T-cell (primary cell): ENCODE data around the gene CAPN11. TPM values are rescaled to one million over a fixed set of nuclear protein-coding genes. Genes with fewer than 3 reads are reported as not detected.

Source experiments
- ATAC-seq, 4 experiments: fragments of 200-7000 bp in 3 of 4; fragments of 150-1000 bp in 1 of 4; cut with Tn5 transposase; replicated peaks in 1 of 4; 1 replicate in 3 of 4; 2 replicates in 1 of 4; pipeline ENCODE4 v1.10.0; 2021; ENCODE audit warnings: moderate library complexity in 3 of 4, mild to moderate bottlenecking in 2 of 4, moderate number of reproducible peaks in 1 of 4
- CTCF ChIA-PET, 2 donors: fragments of 300-600 bp; sonication (Branson Sonifier 250); formaldehyde crosslinking; loops; one replicate each; lab custom pipeline; 2022; ENCODE audit warnings: antibody characterized with exemption in 2 of 2; lab: Charles Lee
- POLR2A ChIA-PET, 2 donors: fragments of 300-600 bp; sonication (Branson Sonifier 250); formaldehyde crosslinking; loops; one replicate each; lab custom pipeline; 2022; ENCODE audit warnings: antibody characterized with exemption in 2 of 2; lab: Charles Lee
- DNase-seq, 35 experiments: peaks; one replicate each; pipeline versions ENCODE4 v3.0.0 to v3.0.0-alpha.2; 2013 to 2023
- H3K27ac ChIP-seq: one replicate; pipeline ENCODE4 v1.5.1; 2013; ENCODE audit warnings: low read length
- H3K27me3 ChIP-seq, 2 experiments: replicated peaks in 1 of 2; 1 replicate in 1 of 2; 2 replicates in 1 of 2; pipeline versions ENCODE4 v1.6.1 to v1.7.0; 2013; ENCODE audit warnings: low read length in 1 of 2, mixed read lengths in 1 of 2; ENCODE audit not compliant: control insufficient read depth in 2 of 2, insufficient read depth in 2 of 2; ENCODE audit errors: extremely low read depth in 1 of 2
- H3K36me3 ChIP-seq, 2 donors: 1 replicate in 1 of 2; 2 replicates in 1 of 2; pipeline versions ENCODE4 v1.6.1 to v1.7.0; 2013; ENCODE audit warnings: low read length in 1 of 2; ENCODE audit not compliant: control insufficient read depth in 2 of 2, insufficient read depth in 1 of 2; ENCODE audit errors: extremely low read depth in 1 of 2
- H3K4me1 ChIP-seq, 2 experiments: 1 replicate in 1 of 2; 2 replicates in 1 of 2; pipeline versions ENCODE4 v1.6.1 to v1.7.0; 2013; ENCODE audit warnings: low read length in 2 of 2, mixed read lengths in 1 of 2; ENCODE audit not compliant: insufficient read depth in 2 of 2, control insufficient read depth in 1 of 2; ENCODE audit errors: extremely low read depth in 1 of 2
- H3K4me3 ChIP-seq, 2 donors: 1 replicate in 1 of 2; 2 replicates in 1 of 2; pipeline versions ENCODE4 v1.5.1 to v1.7.0; 2013; ENCODE audit warnings: mild to moderate bottlenecking in 2 of 2, low read length in 1 of 2, moderate library complexity in 1 of 2; ENCODE audit not compliant: control insufficient read depth in 1 of 2; ENCODE audit errors: extremely low read depth in 1 of 2
- H3K9me3 ChIP-seq: 2 replicates; pipeline ENCODE4 v1.7.0; 2013
- H3K27ac Mint-ChIP-seq, 2 donors: one replicate each; pipeline ENCODE4 v1.8.0; 2020 to 2021; ENCODE audit warnings: mild to moderate bottlenecking in 2 of 2, mixed read lengths in 2 of 2
- H3K27me3 Mint-ChIP-seq, 2 donors: one replicate each; pipeline ENCODE4 v1.8.0; 2021 to 2022; ENCODE audit warnings: mixed read lengths in 2 of 2
- H3K36me3 Mint-ChIP-seq: one replicate; pipeline ENCODE4 v1.8.0; 2021; ENCODE audit warnings: mixed read lengths
- H3K4me1 Mint-ChIP-seq, 3 donors: one replicate each; pipeline ENCODE4 v1.8.0; 2020 to 2022; ENCODE audit warnings: mixed read lengths in 3 of 3, mild to moderate bottlenecking in 1 of 3
- H3K4me3 Mint-ChIP-seq, 3 donors: one replicate each; pipeline ENCODE4 v1.8.0; 2020 to 2022; ENCODE audit warnings: mild to moderate bottlenecking in 3 of 3, mixed read lengths in 3 of 3, moderate library complexity in 3 of 3
- H3K9me3 Mint-ChIP-seq, 3 donors: one replicate each; pipeline ENCODE4 v1.8.0; 2020 to 2022; ENCODE audit warnings: mixed read lengths in 3 of 3
- WGBS: methylation state at CpG from one replicate; pipeline ENCODE4 v1.1.5; 2013; ENCODE audit warnings: missing lambda C conversion rate; ENCODE audit not compliant: insufficient coverage; 5-methylcytosine and 5-hydroxymethylcytosine counted together
- total RNA-seq, 35 experiments: library from RNA in 6 of 35; stranded (reverse) in 6 of 35; fragments of 120-200 nt in 1 of 35; gene quantifications; one replicate each; pipeline versions ENCODE4 v1.2.1 to v1.2.4 and lab custom pipeline; 2013 to 2026

Gene CAPN11
- total RNA-seq, 5 donors from 2014 or later (not counting 1 experiment from before 2014, with no cell fraction given) = 0.79 TPM; not detected in 4

DNA sequence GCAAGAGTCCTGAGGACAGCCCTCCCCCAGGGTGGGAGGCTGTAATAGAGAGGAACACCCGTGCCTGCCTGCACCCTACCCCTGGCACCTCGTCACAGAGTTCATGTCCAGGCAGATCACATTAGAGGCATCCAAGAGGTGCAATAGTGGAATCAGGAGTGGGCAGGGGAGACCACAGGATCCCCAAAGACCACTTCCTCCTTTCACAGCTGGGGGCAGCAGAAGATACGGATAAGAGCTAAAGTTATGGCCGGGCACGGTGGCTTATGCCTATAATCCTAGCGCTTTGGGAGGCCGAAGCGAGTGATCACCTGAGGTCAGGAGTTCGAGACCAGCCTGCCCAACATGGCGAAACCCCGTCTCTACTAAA, 1.5 kb upstream of the CAPN11 start:
- ChIA-PET POLR2A (no interaction called here), CTCF (interaction anchor here in 1 of 2 donors (0.6 kb wide), 2 partner anchors 30 to 180 kb away, joined by 3 read pairs; partner anchors contain the start of genes MRPL14 and TMEM63B)
- no peak overlapping the region for H3K27ac ChIP-seq
- DNase-seq (no peak), ATAC-seq (no peak)
- H3K9me3 ChIP-seq = no peaks in the 10 kb centered on the region
- no peak overlapping the region for H3K4me3 Mint-ChIP-seq
- peaks cover 0 to 3% (median 2%) of the 10 kb centered on the region in 3 donors for H3K4me1 Mint-ChIP-seq
- peaks cover 4% of the 10 kb centered on the region for H3K36me3 Mint-ChIP-seq
- H3K27me3 Mint-ChIP-seq = no peaks in the 10 kb centered on the region
- H3K36me3 ChIP-seq = no peaks in the 10 kb centered on the region
- H3K4me3 ChIP-seq = no peak overlapping the region
- H3K4me1 ChIP-seq = peaks cover 0 to 8% of the 10 kb centered on the region in 2 experiments
- 84% methylated on average over 7 of the region's 11 CpGs for WGBS
- H3K27me3 ChIP-seq = peaks cover 0 to 18% of the 10 kb centered on the region in 2 experiments
- no peaks in the 10 kb centered on the region for H3K9me3 Mint-ChIP-seq
- H3K27ac Mint-ChIP-seq = no peak overlapping the region

DNA sequence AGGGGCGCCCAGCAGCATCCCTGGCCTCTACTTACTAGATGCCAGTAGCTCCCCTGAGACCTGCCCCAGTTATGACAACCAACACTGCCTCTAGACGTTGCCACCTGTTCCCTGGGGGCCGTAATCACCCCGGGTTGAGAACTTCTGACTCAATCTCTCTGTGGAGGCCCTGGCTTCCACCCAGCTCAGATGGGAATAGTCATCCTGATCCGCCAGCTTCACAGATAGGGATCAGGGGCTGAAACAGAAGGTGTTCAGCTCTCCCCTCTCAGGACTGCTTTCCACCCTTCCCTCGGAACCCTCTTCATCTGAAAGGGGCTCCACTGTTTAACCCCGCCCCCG, 3.3 kb downstream of the CAPN11 start:
- H3K4me1 Mint-ChIP-seq = no peaks in the 10 kb centered on the region
- POLR2A ChIA-PET = no interaction called here
- no peaks in the 10 kb centered on the region for H3K9me3 Mint-ChIP-seq
- DNase-seq (no peak), ATAC-seq (no peak)
- no peak overlapping the region for H3K27ac Mint-ChIP-seq
- H3K4me3 ChIP-seq = no peak overlapping the region
- H3K9me3 ChIP-seq = no peaks in the 10 kb centered on the region
- H3K4me3 Mint-ChIP-seq = no peak overlapping the region
- H3K36me3 Mint-ChIP-seq = no peaks in the 10 kb centered on the region
- H3K27me3 ChIP-seq = peaks cover 0 to 55% of the 10 kb centered on the region in 2 experiments
- WGBS = 53% methylated on average over 5 of the region's 8 CpGs
- no peak overlapping the region for H3K27ac ChIP-seq
- H3K36me3 ChIP-seq = no peaks in the 10 kb centered on the region
- peaks cover 9 to 16% of the 10 kb centered on the region in 2 donors for H3K27me3 Mint-ChIP-seq
- CTCF ChIA-PET = interaction anchor here in 1 of 2 donors (0.6 kb wide), 1 partner anchor 402 kb away, joined by 4 read pairs; no protein-coding TSS in a partner anchor
- no peaks in the 10 kb centered on the region for H3K4me1 ChIP-seq

DNA sequence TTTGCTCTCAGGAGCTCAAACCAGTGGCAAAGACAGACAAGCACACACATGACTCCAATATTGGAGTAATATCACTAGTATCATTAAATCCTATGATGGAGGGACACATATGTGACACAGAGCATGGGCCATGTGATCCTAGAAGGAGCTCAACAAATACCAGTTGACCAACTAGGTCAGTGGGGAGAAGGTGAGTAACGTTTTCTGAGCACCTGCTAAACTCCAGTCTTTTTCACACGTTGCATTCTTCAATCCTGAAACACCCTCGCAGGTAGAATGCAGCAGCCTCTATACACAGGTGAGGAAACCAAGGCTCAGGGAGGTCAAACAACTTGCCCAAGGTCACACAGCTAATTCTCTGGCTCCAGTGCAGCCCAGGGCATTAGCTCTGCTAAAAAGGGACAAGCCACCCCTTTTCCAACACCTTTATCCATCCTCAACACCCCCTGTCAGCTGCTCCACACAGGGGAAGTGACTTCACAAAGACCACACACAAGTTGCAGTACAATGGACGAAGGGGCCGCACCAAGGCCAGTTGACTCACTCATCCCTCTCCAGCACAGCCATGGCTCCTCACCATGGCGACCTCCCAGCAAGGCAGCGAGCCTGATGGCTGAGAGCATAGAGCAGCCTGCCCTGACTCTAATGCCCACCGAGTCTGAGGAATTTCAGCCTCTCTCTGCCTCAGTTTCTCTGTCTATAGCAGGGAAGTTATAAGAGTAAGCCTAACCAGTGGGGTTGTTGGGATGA, 4.4 kb downstream of the CAPN11 start:
- Histone ChIP-seq H3K27me3 (peaks cover 0 to 52% of the 10 kb centered on the region in 2 experiments), H3K27ac (no peak overlapping the region), H3K4me3 (no peak overlapping the region), H3K9me3 (no peaks in the 10 kb centered on the region), H3K36me3 (no peaks in the 10 kb centered on the region), H3K4me1 (no peaks in the 10 kb centered on the region)
- CTCF ChIA-PET = interaction anchor here (0.5 to 0.6 kb wide), 2 partner anchors 40 to 403 kb away, joined by 4 read pairs; no protein-coding TSS in a partner anchor
- Mint-ChIP-seq H3K27ac (no peak overlapping the region), H3K4me3 (no peak overlapping the region), H3K4me1 (no peaks in the 10 kb centered on the region), H3K27me3 (peaks cover 9 to 16% of the 10 kb centered on the region in 2 donors), H3K9me3 (no peaks in the 10 kb centered on the region), H3K36me3 (no peaks in the 10 kb centered on the region)
- POLR2A ChIA-PET = no interaction called here
- DNase-seq (no peak), ATAC-seq (no peak)
- WGBS = 82% methylated on average over 6 of the region's 8 CpGs

DNA sequence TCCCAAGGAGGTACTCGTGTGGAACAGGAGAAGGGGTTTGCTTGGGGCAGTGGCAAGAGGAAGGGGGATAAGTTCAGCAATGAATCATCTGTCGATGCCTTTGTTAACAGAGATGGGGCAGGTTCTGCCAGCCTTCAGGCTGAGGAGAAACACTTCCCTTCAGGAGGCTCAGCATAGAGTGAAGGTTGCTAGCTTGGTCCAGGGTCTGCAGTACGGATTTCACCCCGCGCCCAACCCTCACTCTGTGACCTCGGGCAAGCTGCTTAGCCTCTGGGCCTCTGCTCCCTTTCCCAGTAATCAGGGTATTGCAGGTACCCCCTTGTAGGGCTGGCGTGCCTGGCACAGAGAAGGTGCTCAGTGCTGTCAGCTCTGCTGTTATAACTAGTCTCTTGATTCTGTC, 7.5 kb downstream of the CAPN11 start:
- Mint-ChIP-seq H3K4me1 (no peaks in the 10 kb centered on the region), H3K27ac (no peak overlapping the region), H3K27me3 (peaks cover 9 to 17% of the 10 kb centered on the region in 2 donors), H3K36me3 (no peaks in the 10 kb centered on the region), H3K9me3 (no peaks in the 10 kb centered on the region), H3K4me3 (no peak overlapping the region)
- peaks cover 0 to 58% of the 10 kb centered on the region in 2 experiments for H3K27me3 ChIP-seq
- DNase-seq (no peak), ATAC-seq (no peak)
- 72% methylated on average over 6 of the region's 7 CpGs for WGBS
- no peak overlapping the region for H3K27ac ChIP-seq
- ChIA-PET CTCF (no interaction called here), POLR2A (interaction anchor here in 1 of 2 donors (0.5 kb wide), 1 partner anchor 65 kb away, joined by 8 read pairs; no protein-coding TSS in a partner anchor)
- no peaks in the 10 kb centered on the region for H3K36me3 ChIP-seq
- no peaks in the 10 kb centered on the region for H3K4me1 ChIP-seq
- H3K9me3 ChIP-seq = no peaks in the 10 kb centered on the region
- H3K4me3 ChIP-seq = no peak overlapping the region

DNA sequence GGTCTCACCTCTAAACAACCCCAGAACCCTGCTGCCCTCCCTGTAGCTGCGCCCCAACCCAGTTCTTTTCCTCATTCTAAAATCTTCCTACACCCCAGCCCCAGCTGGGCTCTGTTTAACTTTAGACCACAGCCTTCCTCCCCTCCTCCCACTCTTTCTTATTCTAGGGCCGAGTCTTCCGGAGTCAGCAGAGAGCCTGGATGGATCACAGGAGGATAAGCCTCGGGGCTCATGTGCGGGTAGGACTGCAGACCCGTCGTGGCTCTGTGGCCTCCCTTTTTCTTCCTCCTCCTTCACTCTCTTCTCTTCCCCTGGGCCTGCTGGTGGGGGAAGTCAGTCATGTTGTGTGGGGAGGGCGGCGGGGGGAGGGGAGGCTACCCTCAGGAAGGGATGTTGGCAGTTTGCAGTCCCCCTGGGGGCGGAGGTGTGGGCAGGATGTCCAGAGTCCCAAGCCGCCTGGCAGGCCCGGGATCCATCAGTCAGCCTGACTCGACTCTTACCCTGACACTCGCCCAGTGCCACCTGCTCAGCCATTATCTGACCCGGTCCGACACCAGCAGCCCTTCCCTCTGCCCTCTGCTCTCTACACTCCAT, 8.1 kb downstream of the CAPN11 start:
- no peak for ATAC-seq
- 60% methylated on average over 8 of the region's 16 CpGs for WGBS

DNA sequence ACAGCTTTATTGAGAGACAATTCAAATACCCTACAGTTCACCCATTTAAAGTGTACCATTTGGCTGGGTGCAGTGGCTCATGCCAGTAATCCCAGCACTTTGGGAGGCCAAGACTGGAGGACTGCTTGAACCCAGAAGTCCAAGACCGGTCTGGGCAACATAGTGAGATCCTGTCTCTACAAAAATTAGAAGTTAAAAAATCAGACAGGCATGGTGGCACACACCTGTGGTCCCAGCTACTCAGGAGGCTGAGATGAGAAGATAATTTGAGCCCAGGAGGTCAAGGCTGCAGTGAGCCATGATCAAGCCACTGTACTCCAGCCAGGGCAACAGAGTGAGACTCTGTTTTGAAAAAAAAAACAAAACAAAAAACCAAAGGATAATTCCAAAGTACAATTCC, 8.9 kb downstream of the CAPN11 start:
- POLR2A ChIA-PET = no interaction called here
- Histone ChIP-seq H3K27ac (no peak overlapping the region), H3K4me3 (no peak overlapping the region), H3K27me3 (peaks cover 0 to 51% of the 10 kb centered on the region in 2 experiments), H3K9me3 (no peaks in the 10 kb centered on the region), H3K36me3 (no peaks in the 10 kb centered on the region), H3K4me1 (peaks cover 0 to under 1% of the 10 kb centered on the region in 2 experiments)
- Mint-ChIP-seq H3K4me3 (no peak overlapping the region), H3K4me1 (peaks cover 0 to 7% (median 0%) of the 10 kb centered on the region in 3 donors), H3K27me3 (peaks cover 12 to 17% of the 10 kb centered on the region in 2 donors), H3K9me3 (no peaks in the 10 kb centered on the region), H3K27ac (no peak overlapping the region), H3K36me3 (no peaks in the 10 kb centered on the region)
- no peak for ATAC-seq
- 100% methylated on average over 1 of the region's 1 CpG for WGBS
- DNase-seq = no peak
- CTCF ChIA-PET = interaction anchor here (0.5 to 0.6 kb wide), 2 partner anchors 67 to 156 kb away, joined by 3 to 4 read pairs; no protein-coding TSS in a partner anchor

More for the DNA sequence above, 8.1 kb downstream of the CAPN11 start:
- DNase-seq = no peak
- H3K4me3 ChIP-seq = no peak overlapping the region
- ChIA-PET CTCF (interaction anchor here (0.5 to 0.6 kb wide), 2 partner anchors 16 to 157 kb away, joined by 3 to 4 read pairs; no protein-coding TSS in a partner anchor), POLR2A (interaction anchor here in 1 of 2 donors (0.5 kb wide), 1 partner anchor 66 kb away, joined by 8 read pairs; no protein-coding TSS in a partner anchor)
- H3K36me3 ChIP-seq = no peaks in the 10 kb centered on the region
- H3K4me1 ChIP-seq = no peaks in the 10 kb centered on the region
- no peaks in the 10 kb centered on the region for H3K36me3 Mint-ChIP-seq
- H3K27ac ChIP-seq = no peak overlapping the region
- peaks cover 12 to 17% of the 10 kb centered on the region in 2 donors for H3K27me3 Mint-ChIP-seq
- no peaks in the 10 kb centered on the region for H3K9me3 ChIP-seq
- H3K27me3 ChIP-seq = peaks cover 0 to 55% of the 10 kb centered on the region in 2 experiments
- no peaks in the 10 kb centered on the region for H3K4me1 Mint-ChIP-seq
- no peak overlapping the region for H3K4me3 Mint-ChIP-seq
- peak overlapping the region in 1 of 2 donors; percentile 43 for H3K27ac Mint-ChIP-seq
- no peaks in the 10 kb centered on the region for H3K9me3 Mint-ChIP-seq
